Activated CD8-positive, alpha-beta memory T cell treated with anti-CD3 and anti-CD28 coated beads for 48 hours (primary cell): ENCODE data around the gene MRGPRE.

ENCODE experiments used
- DNase-seq, 3 experiments: peaks; one replicate each; pipeline ENCODE4 v3.0.0-alpha.2; 2020; ENCODE audit warnings: low read depth in 2 of 3, low spot score in 2 of 3

MRGPRE gene

GRCh38 chr11:3227568-3228444 lies 4.4 kb downstream of the MRGPRE start:
- no peak for DNase-seq

GRCh38 chr11:3226846-3227567 lies 5.2 kb downstream of the MRGPRE start:
- no peak for DNase-seq

GRCh38 chr11:3225826-3226750 lies 6.1 kb downstream of the MRGPRE start:
- DNase-seq = no peak

- DNase-seq = no peak
Observed at GRCh38 chr11:3225159-3225758, 7.0 kb downstream of the MRGPRE start.

GRCh38 chr11:3224401-3225057 lies 7.7 kb downstream of the MRGPRE start:
- DNase-seq = no peak

GRCh38 chr11:3223932-3224381 lies 8.3 kb downstream of the MRGPRE start:
- DNase-seq = no peak

GRCh38 chr11:3222941-3223915 lies 9.0 kb downstream of the MRGPRE start:
- DNase-seq = no peak

GRCh38 chr11:3222003-3222855 lies 10.0 kb downstream of the MRGPRE start:
- no peak for DNase-seq

GRCh38 chr11:3221408-3222002 lies 10.7 kb downstream of the MRGPRE start:
- no peak for DNase-seq

GRCh38 chr11:3220521-3221407 lies 11.5 kb downstream of the MRGPRE start:
- no peak for DNase-seq

GRCh38 chr11:3220101-3220500 lies 12.1 kb downstream of the MRGPRE start:
- no peak for DNase-seq

GRCh38 chr11:3219281-3219892 lies 12.8 kb downstream of the MRGPRE start:
- no peak for DNase-seq

GRCh38 chr11:3218483-3219280 lies 13.5 kb downstream of the MRGPRE start, which contains the start of gene MRGPRG:
MRGPRG (minus strand) TSS chr11:3218813; CDS start chr11:3218813, 0 bp downstream.
- no peak for DNase-seq

GRCh38 chr11:3217818-3218482 lies 14.3 kb downstream of the MRGPRE start:
- DNase-seq = no peak

GRCh38 chr11:3216027-3216525 lies 16.1 kb downstream of the MRGPRE start:
- DNase-seq = no peak
